HG02981 (cell line): ENCODE results near the gene SND1.

Source experiments
- ATAC-seq: cut with Tn5 transposase; IDR thresholded peaks from one replicate; pipeline ENCODE4 v1.9.1; 2021; ENCODE audit warnings: mild to moderate bottlenecking, moderate library complexity; ENCODE audit not compliant: unreplicated experiment

Gene SND1

GRCh38 chr7:127924874-127925273 is 272.9 kb downstream of the SND1 start:
- ATAC-seq = no peak

- ATAC-seq = no peak
These were observed 275.3 kb downstream of the SND1 start for GRCh38 chr7:127927348-127927696.

- ATAC-seq = no peak
These were observed 276.2 kb downstream of the SND1 start for GRCh38 chr7:127928222-127928621.

GRCh38 chr7:127928852-127929251 is 276.9 kb downstream of the SND1 start:
- ATAC-seq = no peak

GRCh38 chr7:127930341-127931328 is 278.6 kb downstream of the SND1 start:
- no peak for ATAC-seq

- no peak for ATAC-seq
These were observed 280.1 kb downstream of the SND1 start for GRCh38 chr7:127932076-127932475.

- no peak for ATAC-seq
These were observed 280.5 kb downstream of the SND1 start for GRCh38 chr7:127932496-127932895.

GRCh38 chr7:127933146-127933545 is 281.2 kb downstream of the SND1 start:
- ATAC-seq = no peak

GRCh38 chr7:127934711-127935110 is 282.7 kb downstream of the SND1 start:
- no peak for ATAC-seq

GRCh38 chr7:127935847-127936376 is 283.9 kb downstream of the SND1 start:
- ATAC-seq = no peak

GRCh38 chr7:127937066-127937680 is 285.2 kb downstream of the SND1 start:
- ATAC-seq = no peak

- ATAC-seq = no peak
These were observed 286.6 kb downstream of the SND1 start for GRCh38 chr7:127938588-127938987.

- ATAC-seq = no peak
These were observed 288.6 kb downstream of the SND1 start for GRCh38 chr7:127940381-127941160.

GRCh38 chr7:127941476-127942210 is 289.6 kb downstream of the SND1 start:
- ATAC-seq = no peak

GRCh38 chr7:127943541-127944521 is 291.8 kb downstream of the SND1 start:
- no peak for ATAC-seq

- ATAC-seq = no peak
These were observed 294.1 kb downstream of the SND1 start for GRCh38 chr7:127946111-127946510.

- no peak for ATAC-seq
These were observed 294.9 kb downstream of the SND1 start for GRCh38 chr7:127946847-127947246.

GRCh38 chr7:127948312-127948711 is 296.3 kb downstream of the SND1 start:
- no peak for ATAC-seq

- no peak for ATAC-seq
These were observed 296.9 kb downstream of the SND1 start for GRCh38 chr7:127948930-127949329.
